CD4-positive, alpha-beta T cell treated with Interleukin-6 for 4 hours (primary cell): ENCODE results near the gene CDC27.
A peak's percentile ranks its signal among the peaks of the same experiment; 100 is the strongest.
"Not testable (repeated sequence)": the region's sequence is repeated elsewhere in the genome, so short reads cannot be mapped to it uniquely, and the experiment has no call there.

Experiments used
- DNase-seq: peaks from one replicate; pipeline ENCODE4 v3.0.0-alpha.2; 2020; ENCODE audit warnings: mixed read lengths

The CDC27 gene

GRCh38 chr17:47120521-47121095, 68.5 kb downstream of the CDC27 start:
- no peak for DNase-seq

- no peak for DNase-seq
These were observed 69.2 kb downstream of the CDC27 start for GRCh38 chr17:47119746-47120520.

GRCh38 chr17:47117386-47117785, 71.7 kb downstream of the CDC27 start:
- no peak for DNase-seq

GRCh38 chr17:47106130-47106529, 83.0 kb downstream of the CDC27 start:
- DNase-seq: no peak

- not testable (repeated sequence) for DNase-seq
These were observed 83.8 kb downstream of the CDC27 start for GRCh38 chr17:47105246-47105645.

- no peak for DNase-seq
These were observed 86.2 kb downstream of the CDC27 start for GRCh38 chr17:47102914-47103313.

GRCh38 chr17:47099987-47100711, 88.9 kb downstream of the CDC27 start:
- peak; percentile 88 for DNase-seq

GRCh38 chr17:47099451-47099986, 89.6 kb downstream of the CDC27 start:
- no peak for DNase-seq

- no peak for DNase-seq
These were observed 92.8 kb downstream of the CDC27 start for GRCh38 chr17:47096343-47096742.

- DNase-seq: no peak
These were observed 93.8 kb downstream of the CDC27 start for GRCh38 chr17:47095268-47095667.

GRCh38 chr17:47087093-47087492, 102.0 kb downstream of the CDC27 start:
- no peak for DNase-seq

- DNase-seq: no peak
These were observed 103.4 kb downstream of the CDC27 start for GRCh38 chr17:47085736-47086135.

GRCh38 chr17:47078801-47079200, 110.3 kb downstream of the CDC27 start:
- DNase-seq: no peak

- DNase-seq: no peak
These were observed 111.5 kb downstream of the CDC27 start for GRCh38 chr17:47077576-47077975.

GRCh38 chr17:47076171-47076570, 112.9 kb downstream of the CDC27 start:
- DNase-seq: no peak

- DNase-seq: not testable (repeated sequence)
These were observed 114.7 kb downstream of the CDC27 start for GRCh38 chr17:47074361-47074760.

GRCh38 chr17:47073629-47074028, 115.5 kb downstream of the CDC27 start:
- DNase-seq: not testable (repeated sequence)

GRCh38 chr17:47072886-47073285, 116.2 kb downstream of the CDC27 start:
- no peak for DNase-seq

GRCh38 chr17:47071171-47071570, 117.9 kb downstream of the CDC27 start:
- DNase-seq: peak; percentile 5

- not testable (repeated sequence) for DNase-seq
These were observed 118.8 kb downstream of the CDC27 start for GRCh38 chr17:47070266-47070665.
